Gastroesophageal sphincter (tissue), 4 donors: ENCODE results near the gene MYOM1. TPM values are rescaled to one million over a fixed set of nuclear protein-coding genes. Genes with fewer than 3 reads are reported as not detected.

ENCODE experiments used
- ATAC-seq: fragments of 150-250 bp; one replicate; pipeline ENCODE4 v1.9.1; 2016; ENCODE audit warnings: mild to moderate bottlenecking, moderate library complexity
- H3K27ac ChIP-seq, 4 donors: fragments of 200-600 bp; sonication (generic) in 3 of 4; 1 replicate in 3 of 4; 2 replicates in 1 of 4; pipeline ENCODE4 v1.5.1; 2016 to 2019
- H3K27me3 ChIP-seq: fragments of 200-600 bp; sonication (generic); one replicate; pipeline ENCODE4 v1.5.1; 2019
- H3K36me3 ChIP-seq, 2 donors: fragments of 200-600 bp; sonication (generic); one replicate each; pipeline ENCODE4 v1.5.1; 2019; ENCODE audit warnings: control low read depth in 1 of 2
- H3K4me1 ChIP-seq, 3 donors: fragments of 200-600 bp; sonication (generic); 1 replicate in 2 of 3; 2 replicates in 1 of 3; pipeline ENCODE4 v1.5.1; 2016 to 2019; ENCODE audit warnings: control low read depth in 2 of 3
- H3K4me3 ChIP-seq, 2 donors: fragments of 200-600 bp; sonication (generic); one replicate each; pipeline ENCODE4 v1.5.1; 2019; ENCODE audit warnings: mild to moderate bottlenecking in 1 of 2, moderate library complexity in 1 of 2
- H3K9me3 ChIP-seq, 3 donors: fragments of 200-600 bp; sonication (generic); one replicate each; pipeline ENCODE4 v1.5.1; 2017 to 2019; ENCODE audit warnings: control low read depth in 2 of 3
- CTCF ChIP-seq, 4 experiments: fragments of 200-600 bp in 2 of 4; fragments of 450-650 bp in 2 of 4; sonication (generic) in 1 of 4; IDR thresholded peaks; one replicate each; pipeline ENCODE4 v1.5.1; 2017 to 2019; ENCODE audit warnings: antibody characterized with exemption in 4 of 4, mild to moderate bottlenecking in 2 of 4, moderate library complexity in 2 of 4
- EP300 ChIP-seq: sonication (generic); formaldehyde crosslinking; IDR thresholded peaks from one replicate; pipeline ENCODE4 v1.6.1; 2017; ENCODE audit warnings: antibody characterized with exemption, mild to moderate bottlenecking
- POLR2A ChIP-seq, 2 donors: fragments of 450-650 bp; IDR thresholded peaks; one replicate each; pipeline ENCODE4 v1.6.1; 2017; ENCODE audit warnings: antibody characterized with exemption in 2 of 2, mild to moderate bottlenecking in 2 of 2, moderate library complexity in 1 of 2
- POLR2AphosphoS5 ChIP-seq: sonication (generic); formaldehyde crosslinking; IDR thresholded peaks from one replicate; pipeline ENCODE4 v1.6.1; 2017; ENCODE audit warnings: antibody characterized with exemption
- WGBS, 2 donors: methylation state at CpG; one replicate each; pipeline ENCODE4 v1.1.5; 2018; ENCODE audit warnings: low coverage in 1 of 2; 5-methylcytosine and 5-hydroxymethylcytosine counted together
- total RNA-seq, 4 donors: library from RNA; depleted of rRNA; stranded (reverse); fragments of >200 nt; gene quantifications; one replicate each; pipeline ENCODE4 v1.1.0, GENCODE V29; 2016

Gene MYOM1
- total RNA-seq, 4 donors from 2014 or later, result 14.8 to 37.6 (median 24.6) TPM

DNA sequence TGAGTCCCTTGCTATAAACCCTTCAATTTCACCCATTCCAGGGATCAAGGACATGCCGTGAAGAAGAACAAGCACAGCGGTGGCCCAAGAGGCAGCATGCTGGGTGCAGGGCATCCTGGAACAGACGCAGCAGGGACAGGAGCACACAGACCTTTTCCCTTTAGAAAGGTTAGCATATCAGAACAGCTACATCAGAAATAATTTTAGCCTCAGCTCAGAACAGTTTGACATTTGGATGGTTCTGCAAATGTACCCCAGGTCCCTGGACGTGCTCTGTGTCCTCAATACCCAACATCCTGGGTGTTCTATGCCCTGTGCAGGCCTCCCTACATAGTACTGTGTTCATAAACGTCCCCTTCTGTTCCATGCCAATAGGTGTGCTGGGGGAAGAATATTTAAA is 80.4 kb downstream of the MYOM1 start:
- ATAC-seq, result no peak
- H3K36me3 ChIP-seq, result peaks cover 0 to 34% of the 10 kb centered on the region in 2 donors
- H3K27ac ChIP-seq, result no peak overlapping the region
- H3K27me3 ChIP-seq, result no peaks in the 10 kb centered on the region
- TF ChIP-seq POLR2AphosphoS5, result no peak
- no peak for TF ChIP-seq CTCF (IDR thresholded peaks at IDR 0.05)
- no peak for TF ChIP-seq EP300
- TF ChIP-seq POLR2A (IDR thresholded peaks at IDR 0.05), result no peak
- 86 to 89% methylated on average over 3 to 5 of the region's 5 CpGs for WGBS, 2 donors
- no peak overlapping the region for H3K4me3 ChIP-seq
- peaks cover 0 to 3% (median 0%) of the 10 kb centered on the region in 3 donors for H3K9me3 ChIP-seq
- H3K4me1 ChIP-seq, result no peaks in the 10 kb centered on the region

GRCh38 chr18:3138274-3138975 is 81.3 kb downstream of the MYOM1 start:
- TF ChIP-seq CTCF (IDR thresholded peaks at IDR 0.05) (no peak), POLR2AphosphoS5 (no peak), EP300 (no peak), POLR2A (IDR thresholded peaks at IDR 0.05) (no peak)
- H3K27me3 ChIP-seq, result no peaks in the 10 kb centered on the region
- no peak overlapping the region for H3K27ac ChIP-seq
- WGBS, 2 donors, result 82 to 87% methylated on average over 10 to 11 of the region's 11 CpGs
- ATAC-seq, result no peak
- peaks cover 0 to 1% (median 0%) of the 10 kb centered on the region in 3 donors for H3K9me3 ChIP-seq
- no peaks in the 10 kb centered on the region for H3K4me1 ChIP-seq
- peaks cover 0 to 41% of the 10 kb centered on the region in 2 donors for H3K36me3 ChIP-seq
- no peak overlapping the region for H3K4me3 ChIP-seq

DNA sequence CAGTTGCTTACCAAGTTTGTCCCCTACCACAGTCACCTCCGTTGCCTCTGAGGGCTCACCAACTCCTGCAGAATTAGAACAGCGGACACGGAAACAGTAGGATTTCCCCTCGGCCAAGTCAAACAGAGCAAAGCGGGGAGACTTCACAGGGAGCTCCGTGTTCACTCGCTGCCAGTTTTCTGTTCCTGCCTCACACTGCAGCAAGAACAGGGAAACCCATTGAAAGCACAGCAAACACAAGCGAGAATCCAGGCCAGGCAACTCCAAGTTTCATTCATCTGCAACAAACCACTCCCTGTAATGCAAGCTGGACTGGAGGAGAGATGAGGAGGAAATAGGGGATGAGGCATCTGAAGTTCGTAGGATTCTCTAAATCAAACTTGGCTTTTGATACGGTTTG is 84.2 kb downstream of the MYOM1 start:
- H3K4me1 ChIP-seq, result peaks cover 0 to 9% (median 0%) of the 10 kb centered on the region in 3 donors
- H3K9me3 ChIP-seq, result no peaks in the 10 kb centered on the region
- peaks cover 0 to 36% of the 10 kb centered on the region in 2 donors for H3K36me3 ChIP-seq
- no peak overlapping the region for H3K4me3 ChIP-seq
- ATAC-seq, result no peak
- H3K27me3 ChIP-seq, result no peaks in the 10 kb centered on the region
- 83 to 85% methylated on average over 8 to 10 of the region's 10 CpGs for WGBS, 2 donors
- no peak overlapping the region for H3K27ac ChIP-seq
- TF ChIP-seq POLR2A (IDR thresholded peaks at IDR 0.05) (no peak), CTCF (IDR thresholded peaks at IDR 0.05) (no peak), POLR2AphosphoS5 (no peak), EP300 (no peak)

- no peak for ATAC-seq
- H3K9me3 ChIP-seq, result no peaks in the 10 kb centered on the region
- no peak overlapping the region for H3K4me3 ChIP-seq
- no peak overlapping the region for H3K27ac ChIP-seq
- no peak for TF ChIP-seq CTCF (IDR thresholded peaks at IDR 0.05)
- H3K4me1 ChIP-seq, result peaks cover 0 to 17% (median 0%) of the 10 kb centered on the region in 3 donors
- H3K36me3 ChIP-seq, result peaks cover 0 to 27% of the 10 kb centered on the region in 2 donors
- WGBS, 2 donors, result 40 to 89% methylated on average over 1 to 3 of the region's 3 CpGs
- no peaks in the 10 kb centered on the region for H3K27me3 ChIP-seq
Observed at GRCh38 chr18:3132700-3133099, 87.1 kb downstream of the MYOM1 start.

GRCh38 chr18:3130344-3130743 is 89.4 kb downstream of the MYOM1 start:
- Histone ChIP-seq H3K27me3 (no peaks in the 10 kb centered on the region), H3K9me3 (no peaks in the 10 kb centered on the region), H3K4me3 (no peak overlapping the region), H3K4me1 (peaks cover 0 to 17% (median 0%) of the 10 kb centered on the region in 3 donors), H3K36me3 (peaks cover 0 to 40% of the 10 kb centered on the region in 2 donors), H3K27ac (no peak overlapping the region)
- ATAC-seq, result no peak
- no peak for TF ChIP-seq POLR2AphosphoS5
- TF ChIP-seq POLR2A (IDR thresholded peaks at IDR 0.05), result no peak
- no peak for TF ChIP-seq EP300
- no peak for TF ChIP-seq CTCF (IDR thresholded peaks at IDR 0.05)
- WGBS, 2 donors, result 53 to 58% methylated on average over 2 of the region's 2 CpGs
